Measurements from ENCODE around the gene ANKRD13D.

Gene ANKRD13D

GRCh38 chr11:67285541-67286498, 3.3 kb upstream of the ANKRD13D start:
- Mint-ChIP-seq H3K36me3 (peaks cover 4% of the 10 kb centered on the region), H3K27ac (peak overlapping the region; percentile 99), H3K27me3 (no peaks in the 10 kb centered on the region), H3K4me3 (no peak overlapping the region), H3K4me1 (ENCODE audit: low read depth) (peaks cover 37% of the 10 kb centered on the region), H3K9me3 (ENCODE audit: low read depth) (no peaks in the 10 kb centered on the region)

DNA sequence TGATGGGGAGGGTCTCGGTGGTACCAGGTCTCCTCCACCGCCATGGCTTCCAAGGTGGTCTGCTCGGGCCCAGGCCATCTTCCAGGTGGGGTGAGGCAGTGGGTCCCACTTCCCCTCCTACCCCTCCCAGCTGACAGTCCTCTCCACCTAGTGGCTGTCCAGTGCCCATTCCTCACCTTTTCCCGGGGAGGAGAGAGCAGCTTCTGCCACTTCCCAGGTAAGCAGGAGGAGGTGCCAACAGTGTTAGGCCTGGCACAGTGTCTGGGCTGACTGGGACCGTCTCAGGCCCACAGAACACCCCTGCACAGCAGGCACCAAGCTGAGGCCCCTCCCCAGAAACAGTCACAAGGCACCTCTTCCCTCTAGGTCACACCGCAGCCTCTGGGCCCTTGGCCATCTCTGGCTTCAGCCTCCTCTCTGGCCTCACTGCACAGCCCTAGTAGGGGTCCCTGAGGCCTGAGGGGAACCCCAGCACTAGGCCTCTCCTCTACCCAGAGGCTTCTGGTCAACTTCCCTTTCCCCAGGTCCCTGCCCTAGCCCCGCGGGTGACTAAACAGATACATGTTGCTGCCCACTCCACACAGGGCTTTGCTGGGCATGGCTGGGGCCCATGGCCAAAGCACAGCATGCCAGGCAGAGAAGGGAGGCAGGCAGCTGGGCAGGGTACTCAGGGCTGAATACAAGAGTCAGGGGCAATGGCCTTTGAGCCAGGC, 2.3 kb upstream of the ANKRD13D start:
- Mint-ChIP-seq H3K27ac (peak overlapping the region; percentile 99), H3K4me1 (ENCODE audit: low read depth) (peaks cover 40% of the 10 kb centered on the region), H3K27me3 (no peaks in the 10 kb centered on the region), H3K36me3 (peaks cover 4% of the 10 kb centered on the region), H3K9me3 (ENCODE audit: low read depth) (no peaks in the 10 kb centered on the region), H3K4me3 (peak overlapping the region; percentile 91)

DNA sequence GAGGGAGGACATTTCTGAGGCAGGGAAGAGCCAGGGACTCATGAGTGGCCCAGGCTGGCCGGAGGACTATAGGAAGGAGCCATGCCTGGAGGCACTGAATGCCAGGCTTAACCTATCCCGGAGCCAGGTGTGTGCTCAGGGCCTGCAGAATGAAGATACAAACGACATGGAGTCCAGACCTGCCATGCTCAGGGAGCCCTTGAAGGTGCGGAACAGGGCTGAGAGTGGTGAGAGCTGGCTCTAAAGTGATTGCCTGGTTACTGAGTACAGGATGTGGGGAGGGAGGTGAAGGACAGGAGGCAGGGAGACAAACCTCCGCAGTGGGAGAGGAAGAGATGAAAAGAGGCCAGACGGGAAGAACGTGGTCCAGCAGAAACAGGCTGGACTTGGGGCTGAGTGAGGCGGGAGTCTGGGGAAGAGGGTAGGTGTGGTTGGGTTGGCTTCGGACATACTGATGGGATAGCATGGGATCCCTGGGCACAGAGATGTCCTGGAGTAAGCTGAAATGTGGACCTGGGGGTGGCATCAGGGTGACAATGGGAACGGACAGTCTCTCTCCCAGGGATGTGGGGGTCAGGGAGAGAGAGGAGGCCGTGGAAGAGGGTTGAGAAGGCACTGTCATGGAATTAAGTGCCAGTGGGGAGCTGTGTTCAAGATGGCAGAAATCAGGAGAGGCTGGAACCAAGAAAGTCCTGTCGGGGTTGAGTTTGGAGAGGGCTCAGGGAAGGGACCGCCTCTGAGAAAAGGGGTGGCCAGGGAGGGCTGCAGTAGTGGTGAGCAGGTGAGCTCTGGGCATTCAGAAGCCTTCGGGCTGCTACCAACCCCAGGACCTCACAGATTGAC, 1.5 kb upstream of the ANKRD13D start:
- Mint-ChIP-seq H3K4me3 (peak overlapping the region; percentile 91), H3K36me3 (peaks cover 4% of the 10 kb centered on the region), H3K9me3 (ENCODE audit: low read depth) (no peaks in the 10 kb centered on the region), H3K4me1 (ENCODE audit: low read depth) (peaks cover 40% of the 10 kb centered on the region), H3K27ac (peak overlapping the region; percentile 99), H3K27me3 (no peaks in the 10 kb centered on the region)

- Mint-ChIP-seq H3K36me3 (peaks cover 6% of the 10 kb centered on the region), H3K9me3 (ENCODE audit: low read depth) (no peaks in the 10 kb centered on the region), H3K27ac (peak overlapping the region; percentile 99), H3K4me3 (peak overlapping the region; percentile 91), H3K4me1 (ENCODE audit: low read depth) (peaks cover 45% of the 10 kb centered on the region), H3K27me3 (no peaks in the 10 kb centered on the region)
Observed at GRCh38 chr11:67288198-67288451, 978 bp upstream of the ANKRD13D start.

GRCh38 chr11:67288452-67289225, 464 bp upstream of the ANKRD13D start:
- Mint-ChIP-seq H3K4me1 (ENCODE audit: low read depth) (peaks cover 48% of the 10 kb centered on the region), H3K36me3 (peaks cover 6% of the 10 kb centered on the region), H3K4me3 (peak overlapping the region; percentile 91), H3K27ac (peak overlapping the region; percentile 99), H3K27me3 (no peaks in the 10 kb centered on the region), H3K9me3 (ENCODE audit: low read depth) (no peaks in the 10 kb centered on the region)

- Mint-ChIP-seq H3K27ac (peak overlapping the region; percentile 83), H3K9me3 (ENCODE audit: low read depth) (no peaks in the 10 kb centered on the region), H3K36me3 (peaks cover 10% of the 10 kb centered on the region), H3K4me3 (peak overlapping the region; percentile 89), H3K27me3 (no peaks in the 10 kb centered on the region), H3K4me1 (ENCODE audit: low read depth) (peaks cover 54% of the 10 kb centered on the region)
Observed at GRCh38 chr11:67289651-67290479, 762 bp downstream of the ANKRD13D start.

DNA sequence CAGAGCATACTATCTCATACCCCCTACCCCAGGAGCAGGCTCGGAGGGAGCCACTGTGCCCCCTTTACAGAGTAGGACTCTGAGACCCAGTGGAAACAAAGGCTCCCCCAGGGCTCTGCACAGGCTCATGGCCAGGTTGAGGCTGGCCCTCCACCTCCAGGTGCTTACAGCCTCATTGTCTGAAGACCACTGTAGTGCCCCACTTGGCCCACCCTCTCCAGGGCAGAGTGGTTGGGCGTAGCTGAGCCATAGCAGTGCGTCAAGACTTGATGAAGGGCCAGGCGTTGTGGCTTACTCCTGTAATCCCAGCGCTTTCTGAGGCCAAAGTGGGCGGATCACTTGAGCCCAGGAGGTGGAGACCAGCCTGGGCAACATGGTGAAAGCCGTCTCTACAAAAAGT, 1.7 kb downstream of the ANKRD13D start:
- no peak overlapping the region for H3K27ac Mint-ChIP-seq
- H3K36me3 Mint-ChIP-seq, result peaks cover 12% of the 10 kb centered on the region
- peak overlapping the region; percentile 89 for H3K4me3 Mint-ChIP-seq
- H3K9me3 Mint-ChIP-seq (ENCODE audit: low read depth), result no peaks in the 10 kb centered on the region
- peaks cover 52% of the 10 kb centered on the region for H3K4me1 Mint-ChIP-seq (ENCODE audit: low read depth)
- H3K27me3 Mint-ChIP-seq, result no peaks in the 10 kb centered on the region

GRCh38 chr11:67291481-67292381, 2.6 kb downstream of the ANKRD13D start:
- Mint-ChIP-seq H3K4me3 (peak overlapping the region; percentile 30), H3K27ac (no peak overlapping the region), H3K4me1 (ENCODE audit: low read depth) (peaks cover 54% of the 10 kb centered on the region), H3K36me3 (peaks cover 20% of the 10 kb centered on the region), H3K9me3 (ENCODE audit: low read depth) (no peaks in the 10 kb centered on the region), H3K27me3 (no peaks in the 10 kb centered on the region)

DNA sequence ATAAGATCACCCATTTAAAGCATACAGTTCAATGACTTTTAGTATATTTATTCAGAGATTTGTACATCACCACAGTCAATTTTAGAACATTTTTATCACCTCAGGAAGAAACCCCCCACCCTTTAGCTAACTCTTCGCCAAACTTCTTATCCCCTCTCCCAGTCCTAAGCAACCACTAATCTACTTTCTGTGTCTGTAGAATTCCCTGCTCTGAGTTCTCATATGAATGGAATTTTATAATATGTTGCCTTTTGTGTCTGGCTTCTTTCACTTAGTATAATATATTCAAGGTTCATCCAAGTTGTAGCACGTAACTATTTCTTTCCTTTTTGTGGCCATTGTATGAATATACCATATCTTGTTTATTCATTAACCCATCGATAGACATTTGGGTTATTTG, 3.6 kb downstream of the ANKRD13D start:
- peaks cover 20% of the 10 kb centered on the region for H3K36me3 Mint-ChIP-seq
- peak overlapping the region; percentile 71 for H3K27ac Mint-ChIP-seq
- H3K27me3 Mint-ChIP-seq, result no peaks in the 10 kb centered on the region
- peak overlapping the region; percentile 35 for H3K4me3 Mint-ChIP-seq
- H3K4me1 Mint-ChIP-seq (ENCODE audit: low read depth), result peaks cover 46% of the 10 kb centered on the region
- no peaks in the 10 kb centered on the region for H3K9me3 Mint-ChIP-seq (ENCODE audit: low read depth)

- H3K4me1 Mint-ChIP-seq (ENCODE audit: low read depth), result peaks cover 42% of the 10 kb centered on the region
- no peaks in the 10 kb centered on the region for H3K9me3 Mint-ChIP-seq (ENCODE audit: low read depth)
- H3K27me3 Mint-ChIP-seq, result no peaks in the 10 kb centered on the region
- H3K27ac Mint-ChIP-seq, result peak overlapping the region; percentile 71
- H3K36me3 Mint-ChIP-seq, result peaks cover 20% of the 10 kb centered on the region
- peak overlapping the region; percentile 35 for H3K4me3 Mint-ChIP-seq
Observed at GRCh38 chr11:67293090-67293489, 4.0 kb downstream of the ANKRD13D start.

GRCh38 chr11:67295846-67296245, 6.7 kb downstream of the ANKRD13D start:
- no peaks in the 10 kb centered on the region for H3K9me3 Mint-ChIP-seq (ENCODE audit: low read depth)
- no peak overlapping the region for H3K4me3 Mint-ChIP-seq
- H3K27ac Mint-ChIP-seq, result peak overlapping the region; percentile 30
- no peaks in the 10 kb centered on the region for H3K27me3 Mint-ChIP-seq
- peaks cover 37% of the 10 kb centered on the region for H3K4me1 Mint-ChIP-seq (ENCODE audit: low read depth)
- H3K36me3 Mint-ChIP-seq, result peaks cover 24% of the 10 kb centered on the region

DNA sequence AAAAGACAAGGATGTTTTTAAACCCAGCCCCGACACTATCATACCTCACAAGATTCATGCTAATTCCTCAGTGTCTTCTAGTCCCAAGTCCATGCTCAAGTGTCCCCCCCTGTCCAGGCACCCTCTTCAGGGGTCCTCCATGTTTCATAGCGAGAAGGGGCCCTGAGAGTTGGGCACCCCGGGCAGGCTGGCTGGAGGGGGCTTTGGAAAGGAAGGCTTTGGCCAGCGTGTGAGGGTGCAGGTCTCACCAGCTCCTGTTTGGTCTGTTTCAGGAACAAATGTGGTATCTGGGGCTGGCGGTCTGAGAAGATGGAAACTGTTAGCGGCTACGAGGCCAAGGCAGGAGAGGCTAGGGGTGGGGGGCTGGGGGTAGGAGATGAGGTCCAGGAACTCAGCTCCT, 9.7 kb downstream of the ANKRD13D start:
- H3K4me3 Mint-ChIP-seq, result no peak overlapping the region
- peaks cover 21% of the 10 kb centered on the region for H3K36me3 Mint-ChIP-seq
- no peaks in the 10 kb centered on the region for H3K27me3 Mint-ChIP-seq
- no peaks in the 10 kb centered on the region for H3K9me3 Mint-ChIP-seq (ENCODE audit: low read depth)
- peaks cover 22% of the 10 kb centered on the region for H3K4me1 Mint-ChIP-seq (ENCODE audit: low read depth)
- H3K27ac Mint-ChIP-seq, result no peak overlapping the region

Data from activated naive CD8-positive, alpha-beta T cell (primary cell).